GM23338 (cell line): ENCODE measurements around the gene GPR35. TPM values are rescaled to one million over a fixed set of nuclear protein-coding genes. Genes with fewer than 3 reads are reported as not detected.
A peak's percentile ranks its signal among the peaks of the same experiment; 100 is the strongest.

ENCODE experiments used
- ATAC-seq: fragments of 200-7000 bp; cut with Tn5 transposase; 3 replicates; pipeline ENCODE4 v1.9.1; 2020
- DNase-seq: peaks from one replicate; pipeline ENCODE4 v3.0.0-alpha.2; 2015; ENCODE audit warnings: low spot score
- H2AFZ ChIP-seq: fragments of 200-600 bp; sonication (generic); 2 replicates; pipeline ENCODE4 v1.8.0; 2016; ENCODE audit warnings: antibody characterized with exemption, mild to moderate bottlenecking, moderate library complexity
- H3F3A ChIP-seq: fragments of 200-600 bp; sonication (generic); replicated peaks from 2 replicates; pipeline ENCODE4 v1.8.0; 2017; ENCODE audit warnings: antibody characterized with exemption, mixed run types, low read depth
- H3K27ac ChIP-seq: fragments of 200-600 bp; sonication (generic); 2 replicates; pipeline ENCODE4 v1.6.1; 2016; ENCODE audit warnings: low read depth
- H3K27me3 ChIP-seq: fragments of 200-600 bp; sonication (generic); 2 replicates; pipeline ENCODE4 v1.8.0; 2016; ENCODE audit warnings: mild to moderate bottlenecking, mixed run types, moderate library complexity; ENCODE audit not compliant: insufficient read depth
- H3K36me3 ChIP-seq: fragments of 200-600 bp; sonication (generic); 2 replicates; pipeline ENCODE4 v1.8.0; 2016; ENCODE audit warnings: mild to moderate bottlenecking; ENCODE audit not compliant: insufficient read depth
- H3K4me1 ChIP-seq: fragments of 200-600 bp; sonication (generic); 2 replicates; pipeline ENCODE4 v1.8.0; 2016; ENCODE audit warnings: mild to moderate bottlenecking, moderate library complexity; ENCODE audit not compliant: insufficient read depth
- H3K4me2 ChIP-seq: fragments of 200-600 bp; sonication (generic); 2 replicates; pipeline ENCODE4 v1.7.1; 2017; ENCODE audit warnings: mixed run types
- H3K4me3 ChIP-seq: fragments of 200-600 bp; sonication (generic); 2 replicates; pipeline ENCODE4 v1.6.1; 2016; ENCODE audit warnings: mixed run types
- H3K79me2 ChIP-seq: fragments of 200-600 bp; sonication (generic); replicated peaks from 2 replicates; pipeline ENCODE4 v1.8.0; 2017; ENCODE audit warnings: mild to moderate bottlenecking; ENCODE audit not compliant: insufficient read depth
- H3K9me2 ChIP-seq: fragments of 200-600 bp; sonication (generic); 2 replicates; pipeline ENCODE4 v1.8.0; 2017; ENCODE audit not compliant: insufficient read depth
- H4K20me1 ChIP-seq: fragments of 200-600 bp; sonication (generic); replicated peaks from 2 replicates; pipeline ENCODE4 v1.8.0; 2017; ENCODE audit warnings: mild to moderate bottlenecking; ENCODE audit not compliant: insufficient read depth
- H3K27ac Mint-ChIP-seq: 2 replicates; pipeline ENCODE4 v1.8.0; 2020; ENCODE audit warnings: inconsistent platforms, mild to moderate bottlenecking, moderate library complexity, mixed read lengths
- H3K27me3 Mint-ChIP-seq: 3 replicates; pipeline ENCODE4 v1.8.0; 2022; ENCODE audit warnings: low read depth, mild to moderate bottlenecking, moderate library complexity, mixed read lengths, inconsistent platforms; ENCODE audit not compliant: insufficient read depth, poor library complexity
- H3K36me3 Mint-ChIP-seq: 3 replicates; pipeline ENCODE4 v1.8.0; 2021; ENCODE audit warnings: low read depth, mild to moderate bottlenecking, inconsistent platforms, moderate library complexity, mixed read lengths
- H3K4me1 Mint-ChIP-seq: 3 replicates; pipeline ENCODE4 v1.8.0; 2020; ENCODE audit warnings: mild to moderate bottlenecking, inconsistent platforms, mixed read lengths
- H3K4me3 Mint-ChIP-seq: 3 replicates; pipeline ENCODE4 v1.8.0; 2021; ENCODE audit warnings: moderate library complexity, mild to moderate bottlenecking, inconsistent platforms, mixed read lengths
- H3K9me3 Mint-ChIP-seq: 3 replicates; pipeline ENCODE4 v1.8.0; 2020; ENCODE audit warnings: moderate library complexity, mild to moderate bottlenecking, inconsistent platforms, mixed read lengths
- CTCF ChIP-seq, 2 experiments: fragments of 200-600 bp in 1 of 2; sonication (generic) in 1 of 2; conservative IDR thresholded peaks; 2 replicates each; pipeline versions ENCODE4 v1.5.1 to v1.6.1; 2016 to 2017; ENCODE audit warnings: antibody characterized with exemption in 2 of 2, low read depth in 2 of 2, mild to moderate bottlenecking in 2 of 2, moderate library complexity in 1 of 2
- EZH2 ChIP-seq: fragments of 200-600 bp; sonication (generic); IDR thresholded peaks from one replicate; pipeline ENCODE4 v1.8.0; 2017; ENCODE audit warnings: antibody characterized with exemption, mild to moderate bottlenecking, low read depth; ENCODE audit not compliant: unreplicated experiment
- EZH2phosphoT487 ChIP-seq: fragments of 200-600 bp; sonication (generic); IDR thresholded peaks from one replicate; pipeline ENCODE4 v1.8.1; 2018; ENCODE audit warnings: antibody characterized with exemption; ENCODE audit not compliant: unreplicated experiment
- ZNF331 ChIP-seq: fragments of 250-450 bp; sonication (Bioruptor Pico); IDR thresholded peaks from 2 replicates; pipeline ENCODE4 v1.5.0; 2020; ENCODE audit warnings: low read depth, mild to moderate bottlenecking, moderate library complexity
- ZNF462 ChIP-seq: fragments of 250-450 bp; sonication (Bioruptor Pico); IDR thresholded peaks from 2 replicates; pipeline ENCODE4 v1.5.0; 2020; ENCODE audit warnings: mild to moderate bottlenecking, moderate library complexity
- polyA plus RNA-seq: library from polyadenylated mRNA; unstranded; fragments of >200 nt; fragmentation: Nextera tagmentation; extraction: Ambion mirVana; gene quantifications from 2 replicates; pipeline ENCODE4 v1.2.1, GENCODE V29; 2016
- total RNA-seq: library from RNA; depleted of rRNA; stranded (reverse); fragments of >200 nt; shearing (Covaris generic); gene quantifications from 2 replicates; pipeline ENCODE4 v1.2.3, GENCODE V29; 2014

GPR35 gene
- total and polyA plus RNA-seq, 2 experiments from 2014 or later: not detected

GRCh38 chr2:240579071-240579762 lies 46.1 kb upstream of the GPR35 start (continued):
- no peak for TF ChIP-seq ZNF462 (CRISPR knock-in tag)
- TF ChIP-seq EZH2phosphoT487: no peak
- no peak for TF ChIP-seq EZH2

- H3K36me3 Mint-ChIP-seq: peaks cover 3% of the 10 kb centered on the region; the same call in 2 of the 3 replicates
- H3K9me2 ChIP-seq: no peaks in the 10 kb centered on the region
- no peak overlapping the region; the same call in 2 of the 3 replicates for H3K4me3 Mint-ChIP-seq
- peaks cover 23% of the 10 kb centered on the region for H3K4me1 Mint-ChIP-seq
- peak; percentile 81 for ATAC-seq
- H3F3A ChIP-seq: 0 out of 2 replicates have a peak, but pooled peaks cover 2% of the 10 kb centered on the region
- H3K27ac ChIP-seq: no peak overlapping the region
- peaks cover 20% of the 10 kb centered on the region for H4K20me1 ChIP-seq
- no peak overlapping the region for H3K4me3 ChIP-seq
- no peak overlapping the region for H2AFZ ChIP-seq
- no peaks in the 10 kb centered on the region for H3K27me3 ChIP-seq
- DNase-seq: peak; percentile 76
- no peaks in the 10 kb centered on the region for H3K9me3 Mint-ChIP-seq
- peaks cover 4% of the 10 kb centered on the region for H3K4me1 ChIP-seq
- TF ChIP-seq CTCF (conservative IDR thresholded peaks at IDR 0.05; ENCODE audit: low read depth in 2 of 2) (peak; percentile 60 to 74), ZNF331 (no peak)
- H3K4me2 ChIP-seq: no peak overlapping the region
- no peaks in the 10 kb centered on the region for H3K36me3 ChIP-seq
- peak overlapping the region; percentile 60; the same call in 1 of the 2 replicates for H3K27ac Mint-ChIP-seq
- peaks cover 40% of the 10 kb centered on the region for H3K79me2 ChIP-seq
- H3K27me3 Mint-ChIP-seq: peaks cover 17% of the 10 kb centered on the region
These were observed 45.3 kb upstream of the GPR35 start for GRCh38 chr2:240579771-240580614.
